Naive B cell (primary cell): ENCODE results near the gene PILRA. TPM values are rescaled to one million over a fixed set of nuclear protein-coding genes. Genes with fewer than 3 reads are reported as not detected.
"Not testable (repeated sequence)": the region's sequence is repeated elsewhere in the genome, so short reads cannot be mapped to it uniquely, and the experiment has no call there.

Source experiments
- ATAC-seq, 2 donors: fragments of 150-1000 bp; cut with Tn5 transposase; 2 replicates each; pipeline ENCODE4 v1.10.0; 2021; ENCODE audit warnings: low read depth in 2 of 2, mild to moderate bottlenecking in 2 of 2, moderate library complexity in 2 of 2
- DNase-seq: peaks from one replicate; pipeline ENCODE4 v3.0.0; 2022
- H3K27ac Mint-ChIP-seq, 6 donors: one replicate each; pipeline ENCODE4 v1.8.0; 2020 to 2022; ENCODE audit warnings: mild to moderate bottlenecking in 6 of 6, mixed read lengths in 6 of 6, moderate library complexity in 5 of 6, inconsistent platforms in 2 of 6
- H3K27me3 Mint-ChIP-seq, 3 donors: one replicate each; pipeline ENCODE4 v1.8.0; 2021 to 2022; ENCODE audit warnings: mixed read lengths in 3 of 3, mild to moderate bottlenecking in 1 of 3
- H3K36me3 Mint-ChIP-seq, 2 donors: one replicate each; pipeline ENCODE4 v1.8.0; 2020 to 2022; ENCODE audit warnings: mixed read lengths in 2 of 2, inconsistent platforms in 1 of 2, mild to moderate bottlenecking in 1 of 2
- H3K4me1 Mint-ChIP-seq, 3 donors: one replicate each; pipeline ENCODE4 v1.8.0; 2020 to 2022; ENCODE audit warnings: mixed read lengths in 3 of 3, inconsistent platforms in 1 of 3, mild to moderate bottlenecking in 1 of 3, moderate library complexity in 1 of 3
- H3K4me3 Mint-ChIP-seq, 8 donors: one replicate each; pipeline ENCODE4 v1.8.0; 2020 to 2022; ENCODE audit warnings: mild to moderate bottlenecking in 8 of 8, mixed read lengths in 8 of 8, moderate library complexity in 8 of 8, inconsistent platforms in 2 of 8
- H3K9me3 Mint-ChIP-seq, 7 donors: one replicate each; pipeline ENCODE4 v1.8.0; 2020 to 2022; ENCODE audit warnings: mixed read lengths in 7 of 7, mild to moderate bottlenecking in 5 of 7, inconsistent platforms in 2 of 7, moderate library complexity in 1 of 7
- polyA plus RNA-seq, 6 donors: library from polyadenylated mRNA; unstranded; fragments of 300-500 nt; fragmentation: Illumina TruSeq; gene quantifications; one replicate each; pipeline ENCODE4 v1.2.3, GENCODE V29; 2021; ENCODE audit warnings: low read depth in 6 of 6

Gene PILRA
- polyA plus RNA-seq, 6 donors from 2014 or later, result 0.53 to 1.8 (median 0.53) TPM; not detected in 1

- not testable (repeated sequence) for H3K4me3 Mint-ChIP-seq, H3K9me3 Mint-ChIP-seq, ATAC-seq, H3K27me3 Mint-ChIP-seq, DNase-seq
- Mint-ChIP-seq H3K27ac (peak overlapping the region in 3 of 6 donors; percentile 2 to 99 (median 15)), H3K36me3 (peaks cover 19 to 20% of the 10 kb centered on the region in 2 donors), H3K4me1 (peaks cover 40 to 48% (median 42%) of the 10 kb centered on the region in 3 donors)
These were observed 9.5 kb upstream of the PILRA start for GRCh38 chr7:100363797-100364196.

- Mint-ChIP-seq H3K36me3 (peaks cover 19 to 20% of the 10 kb centered on the region in 2 donors), H3K4me3 (no peak overlapping the region), H3K27me3 (no peaks in the 10 kb centered on the region), H3K27ac (peak overlapping the region; percentile 18 to 99 (median 74)), H3K9me3 (no peaks in the 10 kb centered on the region), H3K4me1 (peaks cover 42 to 49% (median 42%) of the 10 kb centered on the region in 3 donors)
- ATAC-seq (no peak), DNase-seq (no peak)
These were observed 8.8 kb upstream of the PILRA start for GRCh38 chr7:100364480-100364879.

DNA sequence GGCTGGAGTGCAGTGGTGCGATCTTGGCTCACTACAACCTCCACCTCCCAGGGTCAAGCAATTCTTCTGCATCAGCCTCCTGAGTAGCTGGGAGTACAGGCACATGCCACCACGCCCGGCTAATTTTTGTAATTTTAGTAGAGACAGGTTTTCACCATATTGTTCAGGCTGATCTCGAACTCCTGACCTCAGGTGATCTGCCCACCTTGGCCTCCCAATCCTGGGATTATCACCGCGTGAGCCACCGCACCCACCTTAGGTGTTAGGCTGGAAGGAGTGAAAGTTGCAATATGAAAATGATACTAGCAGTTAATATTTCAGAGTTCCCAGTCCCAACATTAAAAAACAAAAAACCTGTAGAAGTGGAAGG is 7.3 kb upstream of the PILRA start:
- Mint-ChIP-seq H3K4me3 (peak overlapping the region in 6 of 8 donors; percentile 46 to 70 (median 66)), H3K4me1 (peaks cover 49 to 57% (median 57%) of the 10 kb centered on the region in 3 donors), H3K27ac (peak overlapping the region; percentile 98 to 100 (median 100))
- not testable (repeated sequence) for H3K36me3 Mint-ChIP-seq, DNase-seq, H3K9me3 Mint-ChIP-seq, H3K27me3 Mint-ChIP-seq, ATAC-seq

GRCh38 chr7:100366411-100367250 is 6.7 kb upstream of the PILRA start:
- peak; percentile 42 for DNase-seq

GRCh38 chr7:100367251-100367620 is 6.1 kb upstream of the PILRA start:
- peak overlapping the region; percentile 98 to 100 (median 100) for H3K27ac Mint-ChIP-seq
- DNase-seq, result no peak
- H3K27me3 Mint-ChIP-seq, result no peaks in the 10 kb centered on the region
- peaks cover 8 to 10% of the 10 kb centered on the region in 2 donors for H3K36me3 Mint-ChIP-seq
- H3K4me3 Mint-ChIP-seq, result peak overlapping the region in 5 of 8 donors; percentile 48 to 78 (median 65)
- no peaks in the 10 kb centered on the region for H3K9me3 Mint-ChIP-seq
- peaks cover 56 to 68% (median 66%) of the 10 kb centered on the region in 3 donors for H3K4me1 Mint-ChIP-seq
- no peak for ATAC-seq

More at GRCh38 chr7:100366411-100367250, 6.7 kb upstream of the PILRA start:
- Mint-ChIP-seq H3K27ac (peak overlapping the region; percentile 98 to 100 (median 100)), H3K4me3 (peak overlapping the region; percentile 19 to 70 (median 62)), H3K4me1 (peaks cover 55 to 64% (median 64%) of the 10 kb centered on the region in 3 donors), H3K36me3 (peaks cover 8 to 10% of the 10 kb centered on the region in 2 donors), H3K9me3 (no peaks in the 10 kb centered on the region), H3K27me3 (no peaks in the 10 kb centered on the region)
- no peak for ATAC-seq

DNA sequence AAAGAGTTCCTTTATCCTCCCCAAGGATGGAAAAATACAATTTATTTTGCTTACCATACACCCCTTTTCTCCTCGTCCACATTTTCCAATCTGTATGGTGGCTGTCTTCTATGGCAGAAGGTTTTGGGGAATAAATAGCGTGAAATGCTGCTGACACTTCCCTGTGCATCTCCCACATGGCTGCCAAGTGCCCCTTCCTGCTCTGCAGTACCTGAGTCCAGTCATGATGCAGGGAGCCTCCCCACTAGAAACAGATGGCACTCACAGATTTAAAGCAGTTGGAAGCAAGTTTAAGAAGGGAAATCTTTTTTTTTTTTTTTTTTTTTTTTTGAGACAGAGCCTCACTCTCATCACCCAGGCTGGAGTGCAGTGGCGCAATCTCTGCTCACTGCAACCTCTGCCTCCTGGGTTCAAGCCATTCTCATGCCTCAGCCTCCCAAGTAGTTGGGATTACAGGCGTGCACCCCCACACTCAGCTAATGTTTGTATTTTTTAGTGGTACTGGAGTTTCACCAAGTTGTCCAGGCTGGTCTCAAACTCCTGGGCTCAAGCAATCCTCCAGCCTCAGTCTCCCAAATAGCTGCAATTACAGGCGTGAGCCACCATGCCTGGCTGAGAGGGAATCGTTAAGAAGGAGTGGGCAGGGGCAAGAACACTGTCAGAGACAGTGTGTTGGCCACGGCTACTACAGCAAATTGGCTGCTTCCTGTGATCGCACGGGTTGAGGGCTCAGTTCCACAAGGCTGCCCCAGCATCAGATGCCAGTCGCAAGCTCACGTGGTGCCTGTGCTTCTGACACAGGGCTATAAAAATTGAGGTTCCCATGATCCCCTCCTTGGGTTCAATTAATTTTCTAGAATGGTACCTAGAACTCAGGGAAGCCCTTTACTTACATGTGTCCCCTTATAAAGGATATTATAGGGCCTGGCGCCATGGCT is 5.3 kb upstream of the PILRA start:
- peak overlapping the region; percentile 52 to 89 (median 76) for H3K4me3 Mint-ChIP-seq
- peaks cover 60 to 71% (median 66%) of the 10 kb centered on the region in 3 donors for H3K4me1 Mint-ChIP-seq
- peaks cover 6 to 8% of the 10 kb centered on the region in 2 donors for H3K36me3 Mint-ChIP-seq
- no peaks in the 10 kb centered on the region for H3K27me3 Mint-ChIP-seq
- H3K9me3 Mint-ChIP-seq, result no peaks in the 10 kb centered on the region
- H3K27ac Mint-ChIP-seq, result peak overlapping the region; percentile 98 to 100 (median 100)
- ATAC-seq (peak; percentile 50 to 52), DNase-seq (peak; percentile 82)

- Mint-ChIP-seq H3K36me3 (no peaks in the 10 kb centered on the region), H3K4me1 (peaks cover 63 to 74% (median 70%) of the 10 kb centered on the region in 3 donors), H3K9me3 (no peaks in the 10 kb centered on the region), H3K27me3 (no peaks in the 10 kb centered on the region), H3K27ac (peak overlapping the region; percentile 98 to 100 (median 100)), H3K4me3 (peak overlapping the region; percentile 52 to 89 (median 80))
- DNase-seq (peak; percentile 94), ATAC-seq (peak; percentile 82 to 83)
These were observed 4.2 kb upstream of the PILRA start for GRCh38 chr7:100369105-100369504.

- H3K4me1 Mint-ChIP-seq, result peaks cover 72 to 85% (median 78%) of the 10 kb centered on the region in 3 donors
- ATAC-seq (no peak), DNase-seq (no peak)
- no peaks in the 10 kb centered on the region for H3K36me3 Mint-ChIP-seq
- H3K9me3 Mint-ChIP-seq, result no peaks in the 10 kb centered on the region
- peak overlapping the region in 2 of 8 donors; percentile 32 to 86 for H3K4me3 Mint-ChIP-seq
- peak overlapping the region; percentile 98 to 100 (median 100) for H3K27ac Mint-ChIP-seq
- no peaks in the 10 kb centered on the region for H3K27me3 Mint-ChIP-seq
These were observed 3.0 kb upstream of the PILRA start for GRCh38 chr7:100370303-100370702.

DNA sequence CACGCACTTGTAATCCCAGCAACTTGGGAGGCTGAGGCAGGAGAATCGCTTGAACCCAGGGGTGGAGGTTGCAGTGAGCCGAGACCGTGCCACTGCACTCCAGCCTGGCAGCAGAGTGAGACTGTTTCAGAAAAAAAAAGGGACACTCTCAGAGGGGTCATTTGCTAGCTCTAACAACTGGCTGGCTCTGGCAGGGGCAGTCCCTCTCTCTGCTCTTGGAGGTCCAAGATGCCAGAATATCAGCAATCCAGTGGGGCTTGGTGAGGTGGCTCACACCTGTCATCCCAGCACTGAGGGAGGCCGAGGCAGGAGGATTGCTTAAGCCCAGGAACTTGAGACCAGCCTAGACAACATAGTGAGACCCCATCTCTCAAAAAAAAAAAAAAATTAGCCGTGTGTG is 2.5 kb upstream of the PILRA start:
- Mint-ChIP-seq H3K36me3 (no peaks in the 10 kb centered on the region), H3K27ac (peak overlapping the region; percentile 98 to 100 (median 100)), H3K4me3 (peak overlapping the region in 3 of 8 donors; percentile 50 to 71 (median 62)), H3K27me3 (no peaks in the 10 kb centered on the region), H3K9me3 (no peaks in the 10 kb centered on the region), H3K4me1 (peaks cover 69 to 84% (median 75%) of the 10 kb centered on the region in 3 donors)
- ATAC-seq (no peak), DNase-seq (no peak)

- Mint-ChIP-seq H3K9me3 (no peaks in the 10 kb centered on the region), H3K4me1 (peaks cover 62 to 79% (median 68%) of the 10 kb centered on the region in 3 donors), H3K4me3 (no peak overlapping the region), H3K36me3 (no peaks in the 10 kb centered on the region), H3K27me3 (no peaks in the 10 kb centered on the region), H3K27ac (peak overlapping the region; percentile 94 to 100 (median 98))
- DNase-seq (no peak), ATAC-seq (no peak)
These were observed 1.6 kb upstream of the PILRA start for GRCh38 chr7:100371561-100372171.

GRCh38 chr7:100372256-100372655 is 1.0 kb upstream of the PILRA start:
- Mint-ChIP-seq H3K4me1 (peaks cover 56 to 73% (median 62%) of the 10 kb centered on the region in 3 donors), H3K9me3 (no peaks in the 10 kb centered on the region), H3K36me3 (no peaks in the 10 kb centered on the region), H3K4me3 (peak overlapping the region in 1 of 8 donors; percentile 15), H3K27ac (peak overlapping the region; percentile 20 to 99 (median 82)), H3K27me3 (no peaks in the 10 kb centered on the region)
- ATAC-seq, result no peak
- no peak for DNase-seq

GRCh38 chr7:100372694-100373093 is 593 bp upstream of the PILRA start:
- no peak for ATAC-seq
- no peaks in the 10 kb centered on the region for H3K27me3 Mint-ChIP-seq
- H3K9me3 Mint-ChIP-seq, result no peaks in the 10 kb centered on the region
- H3K36me3 Mint-ChIP-seq, result no peaks in the 10 kb centered on the region
- no peak for DNase-seq
- H3K27ac Mint-ChIP-seq, result peak overlapping the region in 5 of 6 donors; percentile 20 to 99 (median 81)
- H3K4me3 Mint-ChIP-seq, result peak overlapping the region in 1 of 8 donors; percentile 15
- H3K4me1 Mint-ChIP-seq, result peaks cover 52 to 69% (median 57%) of the 10 kb centered on the region in 3 donors
